Activated T-cell treated with anti-CD3 and anti-CD28 coated beads, Interleukin-2, amount 50 U/mL, for 48 hours (primary cell): ENCODE data around the gene CDC42EP3.

Source experiments
- DNase-seq, 2 experiments: peaks; one replicate each; pipeline ENCODE4 v3.0.0-alpha.2; 2020

CDC42EP3 gene

GRCh38 chr2:37616677-37617005 lies 54.8 kb downstream of the CDC42EP3 start:
- DNase-seq, result no peak

GRCh38 chr2:37615804-37616676 lies 55.4 kb downstream of the CDC42EP3 start:
- DNase-seq, result peak in 1 of 2 experiments; percentile 56

- DNase-seq, result peak in 1 of 2 experiments; percentile 35
Observed at GRCh38 chr2:37614061-37614738, 57.2 kb downstream of the CDC42EP3 start.

GRCh38 chr2:37612382-37612781 lies 59.1 kb downstream of the CDC42EP3 start:
- no peak for DNase-seq

- DNase-seq, result no peak
Observed at GRCh38 chr2:37610638-37611289, 60.7 kb downstream of the CDC42EP3 start.

- no peak for DNase-seq
Observed at GRCh38 chr2:37609782-37610181, 61.7 kb downstream of the CDC42EP3 start.

GRCh38 chr2:37604716-37605115 lies 66.7 kb downstream of the CDC42EP3 start:
- no peak for DNase-seq

- DNase-seq, result no peak
Observed at GRCh38 chr2:37602702-37603101, 68.7 kb downstream of the CDC42EP3 start.

- no peak for DNase-seq
Observed at GRCh38 chr2:37602040-37602439, 69.4 kb downstream of the CDC42EP3 start.

- DNase-seq, result no peak
Observed at GRCh38 chr2:37601569-37601968, 69.9 kb downstream of the CDC42EP3 start.

GRCh38 chr2:37600735-37601134 lies 70.7 kb downstream of the CDC42EP3 start:
- DNase-seq, result no peak

- no peak for DNase-seq
Observed at GRCh38 chr2:37599688-37600525, 71.5 kb downstream of the CDC42EP3 start.

- DNase-seq, result no peak
Observed at GRCh38 chr2:37593694-37594093, 77.7 kb downstream of the CDC42EP3 start.

- DNase-seq, result no peak
Observed at GRCh38 chr2:37593024-37593423, 78.4 kb downstream of the CDC42EP3 start.
